Fibroblast of skin of left quadriceps (primary cell): ENCODE data around the gene IGF2R.

ENCODE experiments used
- DNase-seq, 2 experiments: peaks; one replicate each; pipeline ENCODE4 v3.0.0-alpha.2; 2013; ENCODE audit warnings: low read depth in 2 of 2

The IGF2R gene

GRCh38 chr6:160043784-160044183 is 74.9 kb downstream of the IGF2R start:
- DNase-seq = no peak

DNA sequence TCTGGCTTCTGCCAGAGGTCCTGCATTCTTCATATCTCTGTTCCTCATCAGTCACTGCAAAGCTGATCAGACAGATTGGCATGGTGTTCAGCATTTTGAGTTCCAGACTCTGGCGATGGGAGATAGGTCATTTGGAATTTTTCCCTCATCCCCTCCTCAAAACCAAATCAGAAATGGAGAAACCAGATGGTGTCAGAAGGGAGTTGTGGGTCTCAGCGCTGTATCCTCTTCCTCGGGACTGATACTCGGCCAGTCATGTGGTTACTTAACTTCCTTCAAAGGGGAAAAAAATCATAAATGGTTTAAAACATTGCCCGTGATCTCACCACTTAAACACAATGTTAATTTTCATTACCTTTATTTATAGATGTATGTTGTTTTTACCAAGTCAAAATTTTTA is 75.8 kb downstream of the IGF2R start:
- DNase-seq = no peak

DNA sequence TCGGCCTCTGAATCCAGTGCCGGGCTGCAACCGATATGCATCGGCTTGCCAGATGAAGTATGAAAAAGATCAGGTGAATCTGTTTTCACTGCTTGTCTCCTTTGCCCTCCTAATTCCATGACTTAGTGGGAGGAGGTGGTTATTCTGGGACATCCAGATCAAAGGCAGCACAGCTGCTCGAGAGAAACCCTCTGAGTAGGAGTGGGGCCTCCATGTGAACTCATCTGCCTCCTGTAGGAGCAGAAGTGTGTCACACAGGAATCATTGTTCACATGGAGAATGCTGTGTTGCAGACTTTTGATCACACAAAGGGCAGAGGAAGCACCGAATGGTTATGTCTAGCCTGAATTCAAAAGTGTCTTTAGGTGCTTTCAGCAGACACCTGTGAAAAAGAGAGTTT is 79.6 kb downstream of the IGF2R start:
- DNase-seq = no peak

DNA sequence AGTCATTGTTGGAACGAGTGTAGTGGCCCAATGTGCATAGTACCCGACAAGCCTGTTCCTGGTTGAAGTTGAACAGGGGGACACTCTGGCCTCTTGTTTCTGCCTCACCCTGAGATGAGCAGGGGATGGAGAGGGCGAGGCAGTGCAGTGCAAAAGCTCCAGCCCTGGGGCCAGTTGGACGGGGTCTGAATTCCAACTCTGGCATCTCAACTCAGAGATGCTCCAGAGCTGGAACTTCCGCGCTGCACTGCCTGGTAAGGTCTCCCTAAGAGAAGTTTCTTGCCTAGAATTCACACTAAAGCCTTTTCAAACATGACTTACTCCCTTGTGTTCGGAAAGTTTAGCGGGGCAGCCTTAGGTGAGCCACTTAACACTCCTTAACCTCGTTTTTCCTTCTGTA is 80.5 kb downstream of the IGF2R start:
- no peak for DNase-seq

GRCh38 chr6:160050022-160050421 is 81.1 kb downstream of the IGF2R start:
- no peak for DNase-seq

DNA sequence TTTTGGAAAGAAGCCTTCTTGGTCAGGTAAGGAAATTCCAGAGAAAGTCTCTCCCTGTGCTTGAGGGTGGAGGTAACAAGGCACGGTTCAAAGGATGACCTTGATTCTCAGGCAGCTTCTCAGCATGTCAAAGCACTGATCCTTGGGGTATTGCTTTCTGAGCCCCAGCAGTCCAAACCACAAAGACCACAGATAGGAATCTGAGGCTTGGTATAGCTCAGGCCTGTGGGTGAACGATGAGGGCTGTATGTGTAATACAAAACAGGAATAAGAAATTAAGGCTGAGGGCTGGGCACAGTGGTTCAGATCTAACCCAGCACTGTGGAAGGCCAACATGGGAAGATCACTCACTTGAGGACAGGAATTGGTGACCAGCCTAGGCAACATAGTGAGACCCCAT is 82.5 kb downstream of the IGF2R start:
- no peak for DNase-seq

DNA sequence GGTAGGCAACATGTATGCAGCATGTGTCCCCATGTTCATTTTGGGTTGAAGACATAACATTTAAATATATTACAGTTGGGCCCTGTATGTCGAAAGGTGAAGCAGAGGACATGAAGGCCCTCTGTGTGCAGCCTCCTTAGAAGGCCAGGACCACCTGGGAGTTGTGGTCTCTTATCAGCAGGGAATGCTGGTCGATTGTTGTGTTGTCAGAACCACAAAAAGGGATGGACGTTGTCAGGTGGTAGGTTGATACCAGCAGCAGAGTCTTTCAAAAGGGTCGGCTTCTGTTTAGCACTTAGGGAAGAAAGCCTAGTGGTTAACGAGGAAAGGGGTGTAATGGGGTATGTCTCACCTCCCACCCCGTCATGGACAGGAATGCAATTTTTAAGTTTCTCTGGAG is 85.4 kb downstream of the IGF2R start:
- DNase-seq = no peak

DNA sequence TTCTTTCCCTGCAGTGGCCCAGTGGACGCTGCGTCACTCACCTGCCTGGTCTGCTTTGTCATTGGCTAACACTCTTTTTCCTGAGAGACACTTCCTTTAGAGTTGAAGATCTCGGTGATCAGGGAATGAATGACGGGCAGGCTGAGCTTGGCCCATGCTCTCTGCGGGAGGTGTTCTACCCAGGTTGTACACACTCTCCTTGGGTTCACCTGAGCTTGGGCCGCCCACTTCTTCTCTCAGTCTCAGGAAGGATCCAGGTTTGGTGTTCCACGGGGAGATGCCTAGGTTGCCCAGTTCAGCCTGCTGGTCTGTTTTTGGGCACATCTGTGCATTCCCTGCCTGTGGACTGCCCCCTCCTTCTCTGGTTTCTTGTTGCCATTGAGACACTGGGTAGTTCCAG is 86.0 kb downstream of the IGF2R start:
- DNase-seq = no peak

- no peak for DNase-seq
These were observed 86.5 kb downstream of the IGF2R start for GRCh38 chr6:160055378-160055777.

- DNase-seq = no peak
These were observed 86.9 kb downstream of the IGF2R start for GRCh38 chr6:160055813-160056212.

DNA sequence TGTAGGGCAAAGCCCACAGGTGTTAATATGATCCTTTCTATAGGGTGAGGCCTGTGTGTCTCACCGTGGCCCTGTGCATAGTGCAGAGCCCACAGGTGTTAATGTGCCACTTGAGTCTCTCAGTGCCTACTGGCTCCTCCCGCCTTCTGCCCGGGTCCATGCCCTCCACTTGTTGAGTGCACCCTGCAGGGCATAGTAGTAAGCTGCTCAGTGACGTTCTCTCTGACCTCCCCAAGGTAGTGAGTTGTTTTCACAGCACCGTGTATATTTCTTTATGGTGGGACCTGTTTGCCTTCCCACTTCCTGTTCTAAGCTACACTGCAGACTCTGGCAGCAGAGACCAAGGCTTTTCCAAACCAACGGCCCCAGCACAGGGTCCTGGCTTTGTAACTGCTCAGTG is 88.2 kb downstream of the IGF2R start:
- no peak for DNase-seq

GRCh38 chr6:160058603-160059215 is 89.8 kb downstream of the IGF2R start:
- no peak for DNase-seq

GRCh38 chr6:160060221-160060620 is 91.3 kb downstream of the IGF2R start:
- no peak for DNase-seq

GRCh38 chr6:160060920-160061447 is 92.1 kb downstream of the IGF2R start:
- DNase-seq = no peak

GRCh38 chr6:160063771-160064413 is 95.0 kb downstream of the IGF2R start:
- DNase-seq = no peak

GRCh38 chr6:160065200-160065599 is 96.3 kb downstream of the IGF2R start:
- no peak for DNase-seq

GRCh38 chr6:160067564-160067963 is 98.7 kb downstream of the IGF2R start:
- DNase-seq = no peak

DNA sequence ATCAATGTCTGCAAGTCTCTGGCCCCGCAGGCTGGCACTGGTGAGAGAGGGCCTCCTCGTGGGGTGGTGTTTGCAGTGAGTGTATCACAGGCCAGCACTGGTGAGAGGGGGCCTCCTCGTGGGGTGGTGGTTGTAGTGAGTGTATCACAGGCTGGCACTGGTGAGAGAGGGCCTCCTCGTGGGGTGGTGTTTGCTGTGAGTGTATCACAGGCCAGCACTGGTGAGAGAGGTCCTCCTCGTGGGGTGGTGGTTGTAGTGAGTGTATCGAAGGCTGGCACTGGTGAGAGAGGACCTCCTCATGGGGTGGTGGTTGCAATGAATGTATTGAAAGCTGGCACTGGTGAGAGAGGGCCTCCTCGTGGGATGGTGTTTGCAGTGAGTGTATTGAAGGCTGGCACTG is 99.5 kb downstream of the IGF2R start:
- no peak for DNase-seq

- no peak for DNase-seq
These were observed 100.2 kb downstream of the IGF2R start for GRCh38 chr6:160069050-160069454.

GRCh38 chr6:160069459-160069858 is 100.6 kb downstream of the IGF2R start:
- DNase-seq = no peak

DNA sequence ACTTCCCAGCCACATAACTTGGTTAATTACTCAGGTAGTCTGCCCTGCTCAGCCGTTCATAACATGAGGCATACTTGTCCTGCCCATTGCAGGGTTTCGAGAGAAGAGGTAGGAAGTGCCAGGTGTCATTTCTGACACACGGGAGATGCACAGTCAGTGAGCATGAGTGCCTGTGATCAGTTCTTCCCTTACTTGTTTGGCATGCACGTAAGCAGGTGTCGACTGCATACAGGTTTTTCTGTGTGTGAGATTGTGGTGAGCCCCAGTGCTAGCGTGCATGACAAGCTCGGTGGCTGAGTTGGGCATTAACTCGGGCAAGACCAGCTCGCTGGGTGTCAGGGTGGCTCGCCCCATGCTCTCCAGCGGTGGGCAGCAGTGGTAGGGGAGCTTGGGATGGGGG is 101.5 kb downstream of the IGF2R start:
- DNase-seq = no peak

GRCh38 chr6:160070831-160071230 is 101.9 kb downstream of the IGF2R start:
- DNase-seq = no peak

- DNase-seq = no peak
These were observed 103.2 kb downstream of the IGF2R start for GRCh38 chr6:160071805-160072690.
